GM15510 (cell line): Measurements from ENCODE around the gene IKZF3.

ENCODE experiments used
- POLR2A ChIP-seq: IDR thresholded peaks from 3 replicates; pipeline ENCODE4 v1.6.1; 2011; ENCODE audit warnings: borderline replicate concordance; ENCODE audit not compliant: insufficient read length; ENCODE audit errors: extremely low read depth

Gene IKZF3

DNA sequence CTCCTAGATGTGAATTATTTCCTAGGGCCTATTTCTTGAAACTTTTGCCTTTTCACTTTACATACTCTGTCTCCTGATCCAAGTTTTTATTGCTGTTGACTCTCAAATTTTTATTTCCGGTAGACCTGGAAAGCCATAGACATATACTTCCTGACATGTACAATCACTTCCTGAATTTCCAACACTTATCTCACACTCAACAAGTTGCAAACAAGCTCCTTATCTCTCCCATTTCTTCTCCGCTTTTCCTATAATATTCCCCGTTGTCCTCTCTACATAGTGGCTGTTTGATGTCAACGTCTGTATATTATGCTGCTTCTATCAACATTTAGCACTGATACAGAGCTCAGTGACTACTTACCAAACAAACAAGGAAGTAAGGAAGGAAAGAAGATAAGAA, 59.3 kb downstream of the IKZF3 start:
- no peak for TF ChIP-seq POLR2A

DNA sequence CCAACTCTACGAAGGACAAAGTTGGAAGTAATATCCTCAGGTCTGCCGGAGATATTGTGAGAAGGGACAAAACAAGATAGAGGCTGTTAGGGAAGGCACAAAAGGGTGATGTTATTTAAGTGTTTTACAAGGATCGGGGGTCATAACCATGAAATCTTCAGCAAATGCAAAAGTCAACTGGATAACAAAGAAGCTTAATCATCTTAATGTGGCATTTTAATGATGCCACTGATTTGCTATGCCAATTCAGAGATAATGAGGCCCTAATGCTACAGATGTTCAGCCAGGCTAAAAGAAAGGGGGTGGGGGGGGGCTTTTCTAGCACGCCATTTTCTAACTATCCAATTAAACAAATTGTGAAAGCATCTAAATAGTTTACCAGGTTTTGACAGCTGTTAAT, 63.1 kb downstream of the IKZF3 start:
- TF ChIP-seq POLR2A, result no peak

GRCh38 chr17:39800540-39800939, 63.6 kb downstream of the IKZF3 start:
- no peak for TF ChIP-seq POLR2A

GRCh38 chr17:39799395-39799794, 64.7 kb downstream of the IKZF3 start:
- no peak for TF ChIP-seq POLR2A

- TF ChIP-seq POLR2A, result no peak
Measured at GRCh38 chr17:39794249-39794970, 69.7 kb downstream of the IKZF3 start.

GRCh38 chr17:39793301-39793872, 70.7 kb downstream of the IKZF3 start:
- no peak for TF ChIP-seq POLR2A

GRCh38 chr17:39792526-39793221, 71.4 kb downstream of the IKZF3 start:
- no peak for TF ChIP-seq POLR2A

DNA sequence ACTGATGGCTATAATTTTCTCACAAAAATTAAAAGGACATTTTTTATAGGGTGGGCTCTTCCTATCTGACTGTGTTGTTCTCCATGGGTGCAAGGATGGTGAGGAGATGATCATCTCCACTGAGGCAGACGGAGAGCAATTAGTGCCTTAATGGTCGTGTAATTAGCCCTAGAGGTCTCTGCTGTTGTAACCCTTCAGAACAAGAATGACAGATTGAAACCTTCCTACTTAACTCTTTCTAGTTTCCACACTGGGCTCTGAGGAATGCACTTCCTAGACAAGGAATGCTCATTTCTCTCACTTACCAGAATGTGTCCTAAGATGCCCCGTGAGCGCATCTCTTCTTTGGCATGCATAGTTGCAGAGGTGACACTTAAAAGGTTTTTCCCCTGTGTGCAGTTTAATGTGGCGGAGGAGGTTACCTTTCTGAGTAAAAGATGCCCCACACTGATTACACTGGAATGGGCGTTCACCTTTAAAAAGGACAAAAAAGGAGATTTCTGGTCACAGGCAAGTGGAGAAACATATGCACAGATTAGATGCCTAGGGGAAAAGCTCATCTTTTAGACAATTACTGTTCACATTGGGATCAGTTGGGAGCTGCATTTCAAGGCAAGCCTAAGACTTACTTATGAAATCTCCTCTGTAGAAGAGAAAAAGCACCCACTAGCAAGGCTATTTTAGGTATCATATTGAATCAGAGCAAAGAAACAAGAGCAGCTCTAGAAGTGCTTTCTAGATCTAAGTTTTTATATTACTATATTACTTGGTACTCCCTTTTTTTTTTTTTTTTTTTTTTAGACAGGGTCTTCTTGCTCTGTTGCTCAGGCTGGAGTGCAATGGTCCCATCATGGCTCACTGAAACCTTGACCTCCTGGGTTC, 72.8 kb downstream of the IKZF3 start:
- TF ChIP-seq POLR2A, result no peak

GRCh38 chr17:39787743-39788484, 76.2 kb downstream of the IKZF3 start:
- TF ChIP-seq POLR2A, result no peak

- no peak for TF ChIP-seq POLR2A
Measured at GRCh38 chr17:39787041-39787440, 77.1 kb downstream of the IKZF3 start.

DNA sequence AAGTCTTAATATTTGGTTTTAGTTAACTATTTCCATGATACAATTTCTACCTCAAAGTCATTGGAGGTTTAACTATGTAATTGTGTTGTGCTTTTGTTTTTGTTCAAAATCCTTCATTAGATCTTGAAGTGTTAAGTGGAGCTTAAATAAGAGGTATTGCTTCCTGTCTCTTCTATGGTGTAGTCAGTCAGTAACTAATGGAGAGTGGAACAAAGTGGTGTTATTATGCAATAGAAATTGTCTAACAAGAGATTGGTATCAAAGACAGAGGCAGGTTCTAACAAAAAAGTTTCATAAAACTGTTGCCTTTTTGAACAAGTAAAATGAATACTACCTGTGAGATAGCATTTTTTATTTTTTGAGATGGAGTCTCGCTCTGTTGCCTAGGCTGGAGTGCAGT, 81.1 kb downstream of the IKZF3 start:
- no peak for TF ChIP-seq POLR2A

DNA sequence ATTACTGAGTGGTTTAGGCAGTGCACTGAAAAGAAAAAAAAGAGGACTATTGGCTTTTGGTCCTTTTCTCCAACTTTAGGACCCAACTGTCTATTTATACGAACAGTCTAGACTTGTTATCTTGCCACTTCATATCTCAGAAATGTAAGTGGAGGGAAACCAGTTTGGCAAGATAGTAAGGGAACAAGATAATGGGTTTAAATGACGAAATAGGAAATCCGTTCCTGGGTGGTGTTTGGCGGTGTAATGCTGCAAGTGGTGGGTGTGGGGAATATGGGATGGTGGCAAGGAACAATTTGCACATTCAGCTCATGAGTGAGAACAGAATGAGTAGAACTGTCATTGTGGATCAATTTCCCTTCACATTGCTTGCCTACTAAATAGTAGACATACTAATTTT, 81.6 kb downstream of the IKZF3 start:
- TF ChIP-seq POLR2A, result no peak

DNA sequence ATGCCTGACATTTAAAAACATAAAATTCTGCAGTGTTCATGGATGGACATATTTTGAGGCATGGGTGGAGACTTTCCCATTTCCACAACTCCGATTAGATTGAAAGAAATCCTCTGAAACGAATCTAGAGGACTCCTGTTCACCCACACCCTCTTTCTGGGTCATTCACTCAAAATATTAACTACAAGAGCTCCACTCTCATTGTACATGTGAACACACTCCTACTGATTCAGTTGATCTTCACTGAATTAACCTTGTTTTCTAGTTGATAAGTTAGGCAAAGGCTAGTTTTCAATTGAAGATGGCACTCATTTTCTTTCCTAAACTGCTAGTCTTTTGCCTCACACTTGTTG, 82.3 kb downstream of the IKZF3 start:
- TF ChIP-seq POLR2A, result no peak

DNA sequence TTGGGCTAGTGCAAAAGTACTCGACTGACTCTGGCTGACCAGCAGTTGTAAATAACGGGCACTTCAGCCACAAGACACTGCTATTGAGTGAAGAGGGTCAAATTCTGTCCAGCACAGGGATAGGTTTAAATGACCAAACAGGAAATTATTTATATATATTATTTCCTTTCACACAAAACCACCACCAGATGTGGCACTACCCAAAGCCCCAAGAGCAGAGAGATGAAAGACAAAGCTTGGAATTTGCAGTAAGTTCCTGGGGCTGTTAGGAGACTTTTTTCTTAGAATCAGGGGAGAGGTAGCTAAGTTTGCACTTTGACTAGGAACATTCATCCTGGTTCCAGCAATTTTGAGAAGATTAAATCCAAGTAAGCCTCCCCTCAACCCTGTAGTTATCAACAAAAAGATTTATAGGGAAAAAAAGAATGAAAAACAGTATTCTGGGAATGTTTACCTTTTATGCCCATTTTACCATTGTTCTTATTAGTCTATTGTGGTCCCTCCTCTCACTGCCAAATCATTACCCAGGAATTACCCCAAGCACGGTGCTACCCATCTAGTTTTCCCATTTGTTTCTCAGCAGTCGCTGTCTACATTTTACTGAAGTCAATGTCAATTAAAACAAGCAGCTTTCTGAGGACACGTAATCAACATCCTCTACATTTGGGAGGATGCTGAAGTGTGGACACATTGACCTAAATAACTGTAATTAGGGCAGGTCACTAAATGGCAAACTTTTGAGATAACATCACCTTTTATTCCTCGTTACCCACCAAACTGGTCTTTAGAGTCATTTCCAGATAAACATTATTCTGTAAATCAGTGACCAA, 82.9 kb downstream of the IKZF3 start:
- TF ChIP-seq POLR2A, result no peak

GRCh38 chr17:39777534-39778365, 86.4 kb downstream of the IKZF3 start:
- peak; percentile 40 for TF ChIP-seq POLR2A
